OCI-LY1 (cell line): ENCODE results near the gene PCDH15.

Experiments
- H2AFZ ChIP-seq: fragments of 200-600 bp; sonication (generic), shearing (Covaris generic); 2 replicates; pipeline ENCODE4 v1.6.0; 2014; ENCODE audit warnings: antibody characterized with exemption, mild to moderate bottlenecking, low read length
- H3F3A ChIP-seq: fragments of 200-600 bp; sonication (generic), shearing (Covaris generic); 2 replicates; pipeline ENCODE4 v1.6.0; 2014; ENCODE audit warnings: mild to moderate bottlenecking, antibody characterized with exemption, low read length, moderate library complexity; ENCODE audit not compliant: insufficient read depth
- H3K27ac ChIP-seq: fragments of 200-600 bp; sonication (generic); 2 replicates; pipeline ENCODE4 v1.5.1; 2014; ENCODE audit warnings: low read length, mixed run types, mild to moderate bottlenecking, low read depth; ENCODE audit not compliant: poor library complexity, severe bottlenecking
- H3K27me3 ChIP-seq: fragments of 200-600 bp; sonication (generic); 2 replicates; pipeline ENCODE4 v1.6.0; 2014; ENCODE audit warnings: antibody characterized with exemption, mild to moderate bottlenecking, low read length, moderate library complexity; ENCODE audit not compliant: insufficient read depth
- H3K36me3 ChIP-seq: fragments of 200-600 bp; sonication (generic); 2 replicates; pipeline ENCODE4 v1.6.1; 2014; ENCODE audit warnings: mild to moderate bottlenecking, antibody characterized with exemption, low read length, moderate library complexity, mixed read lengths; ENCODE audit not compliant: insufficient read depth
- H3K4me1 ChIP-seq: fragments of 200-600 bp; sonication (generic); 2 replicates; pipeline ENCODE4 v1.5.1; 2014; ENCODE audit warnings: mild to moderate bottlenecking, low read length, moderate library complexity; ENCODE audit not compliant: insufficient read depth, severe bottlenecking
- H3K4me2 ChIP-seq: fragments of 200-600 bp; sonication (generic), shearing (Covaris generic); 2 replicates; pipeline ENCODE4 v1.6.1; 2014; ENCODE audit warnings: low read length
- H3K4me3 ChIP-seq: fragments of 200-600 bp; sonication (generic); 2 replicates; pipeline ENCODE4 v1.5.1; 2014; ENCODE audit warnings: low read length, low read depth, mild to moderate bottlenecking, mixed read lengths; ENCODE audit not compliant: poor library complexity, severe bottlenecking
- H3K79me2 ChIP-seq: fragments of 200-600 bp; shearing (Covaris generic); 2 replicates; pipeline ENCODE4 v1.6.1; 2016; ENCODE audit warnings: mixed run types, low read length, mixed read lengths; ENCODE audit not compliant: insufficient read depth
- H3K9ac ChIP-seq: fragments of 200-600 bp; sonication (generic), shearing (Covaris generic); 2 replicates; pipeline ENCODE4 v1.6.1; 2014; ENCODE audit warnings: mild to moderate bottlenecking, low read length, mixed read lengths
- H3K9me2 ChIP-seq: fragments of 200-600 bp; sonication (generic), shearing (Covaris generic); 2 replicates; pipeline ENCODE4 v1.6.1; 2014; ENCODE audit warnings: low read depth, mild to moderate bottlenecking, low read length, mixed read lengths
- H3K9me3 ChIP-seq: fragments of 200-600 bp; shearing (Covaris generic); 2 replicates; pipeline ENCODE4 v1.6.1; 2014; ENCODE audit warnings: low read length, mixed read lengths
- H4K20me1 ChIP-seq: fragments of 200-600 bp; sonication (generic), shearing (Covaris generic); 2 replicates; pipeline ENCODE4 v1.6.0; 2016; ENCODE audit warnings: mild to moderate bottlenecking, low read length; ENCODE audit not compliant: insufficient read depth
- EZH2 ChIP-seq: fragments of 200-600 bp; sonication (generic), shearing (Covaris generic); IDR thresholded peaks from 2 replicates; pipeline ENCODE4 v1.8.0; 2017; ENCODE audit warnings: borderline replicate concordance, mixed run types, mild to moderate bottlenecking, antibody characterized with exemption, low read length, moderate library complexity, mixed read lengths
- TF ChIP-seq, protein P1 (sequence below): fragments of 200-600 bp; sonication (generic), shearing (Covaris generic); IDR thresholded peaks from 2 replicates; pipeline ENCODE4 v1.5.1; 2017; ENCODE audit warnings: mild to moderate bottlenecking, antibody characterized with exemption, low read length, moderate library complexity, mixed read lengths

Gene PCDH15

DNA sequence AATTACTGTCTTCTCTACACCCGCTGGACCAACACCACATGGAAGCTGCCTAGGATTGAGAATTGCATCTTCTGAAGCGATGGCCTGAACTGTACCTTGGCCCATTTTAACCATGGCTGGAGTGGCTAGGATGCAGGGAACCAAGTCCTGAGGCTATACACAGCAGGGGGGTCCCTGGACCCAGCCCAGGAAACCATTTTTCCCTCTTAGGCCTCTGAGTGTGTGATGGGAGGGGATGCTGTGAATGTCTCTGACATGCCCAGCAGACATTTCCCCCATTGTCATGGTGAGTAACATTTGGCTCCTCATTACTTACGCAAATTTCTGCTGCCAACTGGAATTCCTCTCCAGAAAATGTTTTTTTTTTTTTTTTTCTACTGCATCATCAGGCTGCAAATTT is 822.7 kb downstream of the PCDH15 start:
- Histone ChIP-seq H3K4me3 (no peak overlapping the region), H3K27me3 (no peaks in the 10 kb centered on the region), H3K9me3 (no peaks in the 10 kb centered on the region), H3K27ac (no peak overlapping the region), H2AFZ (no peak overlapping the region), H3K4me1 (no peaks in the 10 kb centered on the region), H3K4me2 (no peak overlapping the region), H4K20me1 (no peaks in the 10 kb centered on the region), H3F3A (no peaks in the 10 kb centered on the region), H3K36me3 (no peaks in the 10 kb centered on the region), H3K9ac (no peak overlapping the region), H3K79me2 (no peaks in the 10 kb centered on the region), H3K9me2 (no peaks in the 10 kb centered on the region)
- TF ChIP-seq, protein P1, sequence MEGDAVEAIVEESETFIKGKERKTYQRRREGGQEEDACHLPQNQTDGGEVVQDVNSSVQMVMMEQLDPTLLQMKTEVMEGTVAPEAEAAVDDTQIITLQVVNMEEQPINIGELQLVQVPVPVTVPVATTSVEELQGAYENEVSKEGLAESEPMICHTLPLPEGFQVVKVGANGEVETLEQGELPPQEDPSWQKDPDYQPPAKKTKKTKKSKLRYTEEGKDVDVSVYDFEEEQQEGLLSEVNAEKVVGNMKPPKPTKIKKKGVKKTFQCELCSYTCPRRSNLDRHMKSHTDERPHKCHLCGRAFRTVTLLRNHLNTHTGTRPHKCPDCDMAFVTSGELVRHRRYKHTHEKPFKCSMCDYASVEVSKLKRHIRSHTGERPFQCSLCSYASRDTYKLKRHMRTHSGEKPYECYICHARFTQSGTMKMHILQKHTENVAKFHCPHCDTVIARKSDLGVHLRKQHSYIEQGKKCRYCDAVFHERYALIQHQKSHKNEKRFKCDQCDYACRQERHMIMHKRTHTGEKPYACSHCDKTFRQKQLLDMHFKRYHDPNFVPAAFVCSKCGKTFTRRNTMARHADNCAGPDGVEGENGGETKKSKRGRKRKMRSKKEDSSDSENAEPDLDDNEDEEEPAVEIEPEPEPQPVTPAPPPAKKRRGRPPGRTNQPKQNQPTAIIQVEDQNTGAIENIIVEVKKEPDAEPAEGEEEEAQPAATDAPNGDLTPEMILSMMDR, result no peak
- no peak for TF ChIP-seq EZH2

GRCh38 chr10:53977267-53977666 is 823.8 kb downstream of the PCDH15 start:
- Histone ChIP-seq H3K27me3 (no peaks in the 10 kb centered on the region), H3K9me3 (no peaks in the 10 kb centered on the region), H3K4me1 (no peaks in the 10 kb centered on the region), H3K4me2 (no peak overlapping the region), H3K9ac (no peak overlapping the region), H3K4me3 (no peak overlapping the region), H3K27ac (no peak overlapping the region), H3F3A (no peaks in the 10 kb centered on the region), H3K36me3 (no peaks in the 10 kb centered on the region), H3K9me2 (no peaks in the 10 kb centered on the region), H4K20me1 (no peaks in the 10 kb centered on the region), H3K79me2 (no peaks in the 10 kb centered on the region), H2AFZ (no peak overlapping the region)
- no peak for TF ChIP-seq EZH2
- TF ChIP-seq, protein P1, result no peak

- H4K20me1 ChIP-seq, result no peaks in the 10 kb centered on the region
- no peak overlapping the region for H3K27ac ChIP-seq
- no peak overlapping the region for H2AFZ ChIP-seq
- no peaks in the 10 kb centered on the region for H3K9me3 ChIP-seq
- no peaks in the 10 kb centered on the region for H3K9me2 ChIP-seq
- no peak overlapping the region for H3K4me2 ChIP-seq
- H3K27me3 ChIP-seq, result no peaks in the 10 kb centered on the region
- H3K4me3 ChIP-seq, result no peak overlapping the region
- TF ChIP-seq EZH2, result no peak
- TF ChIP-seq, protein P1, result no peak
- H3K4me1 ChIP-seq, result no peaks in the 10 kb centered on the region
- no peaks in the 10 kb centered on the region for H3K36me3 ChIP-seq
- H3K79me2 ChIP-seq, result no peaks in the 10 kb centered on the region
- H3K9ac ChIP-seq, result no peak overlapping the region
- H3F3A ChIP-seq, result no peaks in the 10 kb centered on the region
Observed at GRCh38 chr10:53957401-53957800, 843.6 kb downstream of the PCDH15 start.
